GM12864 (cell line): ENCODE results near the gene TAS2R16.

Source experiments
- DNase-seq: peaks from one replicate; pipeline ENCODE4 v3.0.0-alpha.2; 2011; ENCODE audit warnings: low read depth
- H3K4me3 ChIP-seq: 2 replicates; pipeline ENCODE4 v1.5.1; 2011; ENCODE audit warnings: mild to moderate bottlenecking, low read depth, low read length, control low read depth
- CTCF ChIP-seq: IDR thresholded peaks from 2 replicates; pipeline ENCODE4 v1.5.1; 2011; ENCODE audit warnings: low read depth, mild to moderate bottlenecking, moderate library complexity, low read length, control low read depth, inconsistent platforms; ENCODE audit errors: missing control alignments

Gene TAS2R16

GRCh38 chr7:123026251-123026650, 30.8 kb upstream of the TAS2R16 start:
- no peak for DNase-seq
- TF ChIP-seq CTCF: no peak
- H3K4me3 ChIP-seq: no peak overlapping the region

GRCh38 chr7:123024989-123025758, 29.7 kb upstream of the TAS2R16 start:
- TF ChIP-seq CTCF: no peak
- DNase-seq: no peak
- H3K4me3 ChIP-seq: no peak overlapping the region

- DNase-seq: no peak
- H3K4me3 ChIP-seq: no peak overlapping the region
- TF ChIP-seq CTCF: no peak
These were observed 27.6 kb upstream of the TAS2R16 start for GRCh38 chr7:123023126-123023525.

GRCh38 chr7:123022576-123022975, 27.1 kb upstream of the TAS2R16 start:
- no peak overlapping the region for H3K4me3 ChIP-seq
- DNase-seq: no peak
- no peak for TF ChIP-seq CTCF

GRCh38 chr7:123012435-123012834, 16.9 kb upstream of the TAS2R16 start:
- TF ChIP-seq CTCF: no peak
- DNase-seq: no peak
- no peak overlapping the region for H3K4me3 ChIP-seq

GRCh38 chr7:123011766-123012369, 16.4 kb upstream of the TAS2R16 start:
- no peak for DNase-seq
- TF ChIP-seq CTCF: no peak

GRCh38 chr7:123004931-123005330, 9.4 kb upstream of the TAS2R16 start:
- no peak for DNase-seq
- no peak overlapping the region for H3K4me3 ChIP-seq
- TF ChIP-seq CTCF: no peak

More at GRCh38 chr7:123011766-123012369, 16.4 kb upstream of the TAS2R16 start:
- no peak overlapping the region for H3K4me3 ChIP-seq
